Transverse colon (tissue), 3 donors: ENCODE data around the gene KLHDC7B.

Experiments
- EP300 ChIP-seq: sonication (generic); formaldehyde crosslinking; IDR thresholded peaks from one replicate; pipeline ENCODE4 v1.6.1; 2017; ENCODE audit warnings: antibody characterized with exemption, low read depth
- POLR2A ChIP-seq: fragments of 450-650 bp; IDR thresholded peaks from one replicate; pipeline ENCODE4 v1.6.1; 2016; ENCODE audit warnings: antibody characterized with exemption, mild to moderate bottlenecking, moderate library complexity
- TF ChIP-seq, protein P1 (sequence below), 5 experiments: fragments of 200-600 bp in 3 of 5; fragments of 450-650 bp in 2 of 5; sonication (generic) in 3 of 5; IDR thresholded peaks; 1 replicate in 2 of 5; 2 replicates in 3 of 5; pipeline ENCODE4 v1.5.1; 2016 to 2017; ENCODE audit warnings: antibody characterized with exemption in 5 of 5, inconsistent platforms in 3 of 5, mild to moderate bottlenecking in 2 of 5, moderate library complexity in 1 of 5

DNA sequence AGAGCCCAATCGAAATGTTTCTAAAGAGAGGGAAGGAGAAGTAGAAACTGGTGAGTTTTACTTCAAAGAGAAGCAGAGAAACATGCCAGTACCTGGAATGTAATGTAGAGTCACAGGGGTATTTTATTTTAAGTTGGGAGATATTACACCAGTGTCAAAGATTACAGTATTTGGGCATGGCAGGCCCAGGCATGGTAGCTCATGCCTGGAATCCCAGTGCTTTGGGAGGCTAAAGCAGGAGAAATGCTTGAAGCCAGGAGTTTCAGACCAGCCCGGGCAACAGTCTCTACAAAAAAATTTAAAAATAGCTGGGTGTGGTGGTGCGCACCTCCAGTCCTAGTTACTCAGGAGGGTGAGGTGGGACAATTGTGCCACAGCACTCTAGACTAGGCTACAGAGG lies 14.3 kb downstream of the KLHDC7B start:
- TF ChIP-seq EP300 (no peak), POLR2A (no peak)
- TF ChIP-seq, protein P1, sequence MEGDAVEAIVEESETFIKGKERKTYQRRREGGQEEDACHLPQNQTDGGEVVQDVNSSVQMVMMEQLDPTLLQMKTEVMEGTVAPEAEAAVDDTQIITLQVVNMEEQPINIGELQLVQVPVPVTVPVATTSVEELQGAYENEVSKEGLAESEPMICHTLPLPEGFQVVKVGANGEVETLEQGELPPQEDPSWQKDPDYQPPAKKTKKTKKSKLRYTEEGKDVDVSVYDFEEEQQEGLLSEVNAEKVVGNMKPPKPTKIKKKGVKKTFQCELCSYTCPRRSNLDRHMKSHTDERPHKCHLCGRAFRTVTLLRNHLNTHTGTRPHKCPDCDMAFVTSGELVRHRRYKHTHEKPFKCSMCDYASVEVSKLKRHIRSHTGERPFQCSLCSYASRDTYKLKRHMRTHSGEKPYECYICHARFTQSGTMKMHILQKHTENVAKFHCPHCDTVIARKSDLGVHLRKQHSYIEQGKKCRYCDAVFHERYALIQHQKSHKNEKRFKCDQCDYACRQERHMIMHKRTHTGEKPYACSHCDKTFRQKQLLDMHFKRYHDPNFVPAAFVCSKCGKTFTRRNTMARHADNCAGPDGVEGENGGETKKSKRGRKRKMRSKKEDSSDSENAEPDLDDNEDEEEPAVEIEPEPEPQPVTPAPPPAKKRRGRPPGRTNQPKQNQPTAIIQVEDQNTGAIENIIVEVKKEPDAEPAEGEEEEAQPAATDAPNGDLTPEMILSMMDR (IDR thresholded peaks at IDR 0.05) = no peak
